Liver (tissue), 3 donors: ENCODE data around the gene FAM217A.

Experiments used
- ATF3 ChIP-seq: IDR thresholded peaks from 2 replicates; pipeline ENCODE4 v1.6.1; 2016; ENCODE audit warnings: antibody characterized with exemption
- CTCF ChIP-seq: fragments of 150-350 bp; IDR thresholded peaks from 2 replicates; pipeline ENCODE4 v1.5.1; 2017; ENCODE audit warnings: improper control_type of control experiment, low read depth, low read length; ENCODE audit not compliant: missing input control
- EGR1 ChIP-seq, 2 donors: IDR thresholded peaks; 2 replicates each; pipeline ENCODE4 v1.6.1; 2016 to 2018; ENCODE audit warnings: antibody characterized with exemption in 2 of 2, low read depth in 2 of 2
- FOXA1 ChIP-seq: IDR thresholded peaks from 2 replicates; pipeline ENCODE4 v1.6.1; 2016; ENCODE audit warnings: antibody characterized with exemption
- JUND ChIP-seq, 2 donors: IDR thresholded peaks; 2 replicates each; pipeline ENCODE4 v1.6.1; 2016; ENCODE audit warnings: antibody characterized with exemption in 2 of 2
- MAX ChIP-seq: IDR thresholded peaks from 2 replicates; pipeline ENCODE4 v1.6.1; 2016; ENCODE audit warnings: antibody characterized with exemption
- RAD21 ChIP-seq, 2 donors: IDR thresholded peaks; 2 replicates each; pipeline ENCODE4 v1.6.1; 2016; ENCODE audit warnings: antibody characterized with exemption in 2 of 2, mild to moderate bottlenecking in 2 of 2
- YY1 ChIP-seq: IDR thresholded peaks from 2 replicates; pipeline ENCODE4 v1.6.1; 2016; ENCODE audit warnings: antibody characterized with exemption, mild to moderate bottlenecking
- ZBTB33 ChIP-seq: IDR thresholded peaks from 2 replicates; pipeline ENCODE4 v1.6.1; 2016; ENCODE audit warnings: antibody characterized with exemption
- donor health status: healthy.
- donor health status: healthy.

DNA sequence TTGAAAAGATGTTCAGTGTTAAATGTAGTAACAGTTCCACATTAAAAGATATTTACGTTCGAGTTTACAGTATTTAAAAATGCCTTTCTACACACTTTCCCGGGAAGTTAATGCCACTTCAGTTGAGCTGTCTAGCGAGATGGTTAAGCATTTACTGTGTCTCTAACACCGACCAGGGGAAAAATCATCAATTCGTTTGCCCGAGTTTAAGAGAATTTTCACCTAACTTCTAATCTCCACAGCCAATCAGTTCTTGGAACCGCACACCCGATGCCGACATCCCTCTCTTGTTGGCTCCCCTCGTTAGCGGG lies 58.2 kb downstream of the FAM217A start:
- no peak for TF ChIP-seq CTCF
- no peak for TF ChIP-seq RAD21 (IDR thresholded peaks at IDR 0.05)
- TF ChIP-seq FOXA1: no peak
- no peak for TF ChIP-seq MAX
- TF ChIP-seq JUND (IDR thresholded peaks at IDR 0.05): no peak
- TF ChIP-seq ZBTB33: no peak
- TF ChIP-seq YY1: no peak
- no peak for TF ChIP-seq ATF3
- TF ChIP-seq EGR1 (IDR thresholded peaks at IDR 0.05; ENCODE audit: low read depth in 2 of 2): no peak
